ENCODE data around the gene PANX2.

Gene PANX2

GRCh38 chr22:50216055-50216683 is 45.6 kb downstream of the PANX2 start:
- no peak for DNase-seq (ENCODE audit: low spot score)

- no peak for DNase-seq (ENCODE audit: low spot score)
Observed at GRCh38 chr22:50216684-50217520, 46.4 kb downstream of the PANX2 start.

GRCh38 chr22:50217543-50218152 is 47.1 kb downstream of the PANX2 start:
- no peak for DNase-seq (ENCODE audit: low spot score)

GRCh38 chr22:50218153-50218995 is 47.8 kb downstream of the PANX2 start:
- DNase-seq (ENCODE audit: low spot score) = no peak

GRCh38 chr22:50218996-50219727 is 48.6 kb downstream of the PANX2 start:
- DNase-seq (ENCODE audit: low spot score) = peak; percentile 89

- DNase-seq (ENCODE audit: low spot score) = no peak
Observed at GRCh38 chr22:50219800-50220602, 49.5 kb downstream of the PANX2 start.

- DNase-seq (ENCODE audit: low spot score) = no peak
Observed at GRCh38 chr22:50220603-50221409, 50.3 kb downstream of the PANX2 start.

- no peak for DNase-seq (ENCODE audit: low spot score)
Observed at GRCh38 chr22:50221410-50222300, 51.1 kb downstream of the PANX2 start.

GRCh38 chr22:50222508-50222907 is 52.0 kb downstream of the PANX2 start:
- no peak for DNase-seq (ENCODE audit: low spot score)

- DNase-seq (ENCODE audit: low spot score) = no peak
Observed at GRCh38 chr22:50224071-50224470, 53.5 kb downstream of the PANX2 start.

GRCh38 chr22:50225200-50225969 is 54.9 kb downstream of the PANX2 start:
- DNase-seq (ENCODE audit: low spot score) = no peak

GRCh38 chr22:50226063-50226874 is 55.7 kb downstream of the PANX2 start:
- no peak for DNase-seq (ENCODE audit: low spot score)

- DNase-seq (ENCODE audit: low spot score) = no peak
Observed at GRCh38 chr22:50226875-50227165, 56.3 kb downstream of the PANX2 start.

- DNase-seq (ENCODE audit: low spot score) = no peak
Observed at GRCh38 chr22:50227579-50228215, 57.2 kb downstream of the PANX2 start.

- no peak for DNase-seq (ENCODE audit: low spot score)
Observed at GRCh38 chr22:50228366-50228765, 57.8 kb downstream of the PANX2 start.

GRCh38 chr22:50229370-50229769 is 58.8 kb downstream of the PANX2 start:
- no peak for DNase-seq (ENCODE audit: low spot score)
